IMR-90 (cell line): ENCODE measurements around the gene TEX2. TPM values are rescaled to one million over a fixed set of nuclear protein-coding genes. Genes with fewer than 3 reads are reported as not detected.

Experiments used
- ATAC-seq: fragments of 200-7000 bp; cut with Tn5 transposase; 2 replicates; pipeline ENCODE4 v1.9.1; 2020; ENCODE audit warnings: low read depth, mild to moderate bottlenecking, moderate library complexity
- BruUV-seq: library from RNA; stranded (reverse); fragments of 400-500 nt; replicated peaks from 2 replicates; lab custom pipeline; 2021; lab: Mats Ljungman, UMichigan
- CTCF ChIA-PET: fragments of 300-600 bp; formaldehyde crosslinking; extraction: SDS; loops from one replicate; lab custom pipeline; 2021; ENCODE audit warnings: antibody characterized with exemption; lab: Yijun Ruan, JAX
- POLR2A ChIA-PET: fragments of 300-600 bp; sonication (Branson Sonifier 250); formaldehyde crosslinking; loops from one replicate; lab custom pipeline; 2022; ENCODE audit warnings: antibody characterized with exemption; ENCODE audit not compliant: unreplicated experiment; lab: Charles Lee
- DNase-seq: peaks from one replicate; pipeline ENCODE4 v3.0.0; 2013
- H2AFZ ChIP-seq: replicated peaks from 2 replicates; pipeline ENCODE3; 2013; ENCODE audit warnings: low read length, mild to moderate bottlenecking; ENCODE audit not compliant: poor library complexity
- H2AK5ac ChIP-seq: 2 replicates; pipeline ENCODE4 v1.6.1; 2013; ENCODE audit warnings: low read depth, low read length, inconsistent platforms
- H2AK9ac ChIP-seq: replicated peaks from 2 replicates; pipeline ENCODE3; 2013; ENCODE audit warnings: mild to moderate bottlenecking, low read depth, low read length, moderate library complexity; ENCODE audit not compliant: poor library complexity
- H2BK120ac ChIP-seq: 2 replicates; pipeline ENCODE4 v1.6.1; 2013; ENCODE audit warnings: low read depth, low read length, inconsistent platforms
- H2BK15ac ChIP-seq: 3 replicates; pipeline ENCODE4 v1.6.1; 2013; ENCODE audit warnings: low read depth, low read length, inconsistent platforms
- H2BK20ac ChIP-seq: 2 replicates; pipeline ENCODE4 v1.6.1; 2013; ENCODE audit warnings: low read depth, mild to moderate bottlenecking, inconsistent platforms, low read length, moderate library complexity
- H2BK5ac ChIP-seq: 2 replicates; pipeline ENCODE4 v1.6.1; 2013; ENCODE audit warnings: mild to moderate bottlenecking, low read depth, low read length, inconsistent platforms; ENCODE audit not compliant: poor library complexity, severe bottlenecking
- H3K14ac ChIP-seq: replicated peaks from 2 replicates; pipeline ENCODE4 v1.6.1; 2013; ENCODE audit warnings: low read depth, low read length, inconsistent platforms
- H3K18ac ChIP-seq: 2 replicates; pipeline ENCODE4 v1.6.1; 2013; ENCODE audit warnings: low read depth, low read length, control low read depth
- H3K23ac ChIP-seq: 2 replicates; pipeline ENCODE4 v1.6.1; 2013; ENCODE audit warnings: low read depth, low read length, inconsistent platforms
- H3K27ac ChIP-seq: 2 replicates; pipeline ENCODE4 v1.5.1; 2013; ENCODE audit warnings: mild to moderate bottlenecking, control low read depth, low read length; ENCODE audit not compliant: insufficient read depth
- H3K27me3 ChIP-seq: 2 replicates; pipeline ENCODE4 v1.6.1; 2013; ENCODE audit warnings: low read length; ENCODE audit not compliant: control insufficient read depth, insufficient read depth
- H3K36me3 ChIP-seq: 2 replicates; pipeline ENCODE4 v1.6.1; 2013; ENCODE audit warnings: low read length, mixed read lengths; ENCODE audit not compliant: control insufficient read depth, insufficient read depth
- H3K4ac ChIP-seq: 2 replicates; pipeline ENCODE4 v1.6.1; 2013; ENCODE audit warnings: low read depth, low read length, inconsistent platforms
- H3K4me1 ChIP-seq: 2 replicates; pipeline ENCODE4 v1.6.1; 2013; ENCODE audit warnings: low read length, mixed read lengths; ENCODE audit not compliant: control insufficient read depth, insufficient read depth
- H3K4me2 ChIP-seq: 2 replicates; pipeline ENCODE4 v1.6.1; 2013; ENCODE audit warnings: low read depth, mild to moderate bottlenecking, control low read depth, low read length, moderate library complexity
- H3K4me3 ChIP-seq: 2 replicates; pipeline ENCODE4 v1.5.1; 2013; ENCODE audit warnings: low read depth, mild to moderate bottlenecking, control low read depth, low read length, moderate library complexity; ENCODE audit not compliant: insufficient read depth
- H3K56ac ChIP-seq: 2 replicates; pipeline ENCODE4 v1.6.1; 2013; ENCODE audit warnings: low read length, inconsistent platforms; ENCODE audit not compliant: insufficient read depth; ENCODE audit errors: extremely low read depth
- H3K79me1 ChIP-seq, 2 experiments: 2 replicates each; pipeline ENCODE4 v1.6.1; 2013; ENCODE audit warnings: low read length in 2 of 2, inconsistent platforms in 1 of 2, low read depth in 1 of 2
- H3K9ac ChIP-seq: 2 replicates; pipeline ENCODE4 v1.6.1; 2013; ENCODE audit warnings: low read depth, low read length, control low read depth
- H3K9me1 ChIP-seq: 2 replicates; pipeline ENCODE4 v1.6.1; 2013; ENCODE audit warnings: low read length, inconsistent platforms; ENCODE audit not compliant: insufficient read depth
- H3K9me3 ChIP-seq: 2 replicates; pipeline ENCODE4 v1.6.1; 2013; ENCODE audit warnings: low read length; ENCODE audit not compliant: control insufficient read depth, insufficient read depth
- H4K20me1 ChIP-seq: 2 replicates; pipeline ENCODE4 v1.6.1; 2013; ENCODE audit warnings: low read length, inconsistent platforms; ENCODE audit not compliant: insufficient read depth
- H4K5ac ChIP-seq: 2 replicates; pipeline ENCODE4 v1.6.1; 2013; ENCODE audit warnings: mild to moderate bottlenecking, low read depth, low read length, control low read depth
- H4K8ac ChIP-seq, 2 experiments: 2 replicates each; pipeline ENCODE4 v1.6.1; 2013; ENCODE audit warnings: low read depth in 2 of 2, low read length in 2 of 2, control low read depth in 1 of 2, inconsistent platforms in 1 of 2
- H4K91ac ChIP-seq: 2 replicates; pipeline ENCODE4 v1.6.1; 2013; ENCODE audit warnings: low read depth, low read length, inconsistent platforms; ENCODE audit not compliant: insufficient read depth
- MXI1 ChIP-seq: IDR thresholded peaks from 2 replicates; pipeline ENCODE4 v1.6.1; 2012; ENCODE audit warnings: low read depth, mild to moderate bottlenecking, low read length, moderate library complexity, borderline replicate concordance
- RAD21 ChIP-seq: IDR thresholded peaks from 2 replicates; pipeline ENCODE4 v1.6.1; 2012; ENCODE audit warnings: low read length, improper control_type of control experiment
- RFX5 ChIP-seq: IDR thresholded peaks from 2 replicates; pipeline ENCODE4 v1.8.0; 2012; ENCODE audit warnings: low read depth, mild to moderate bottlenecking, low read length, moderate library complexity
- SMC3 ChIP-seq: fragments of 150-350 bp; IDR thresholded peaks from 2 replicates; pipeline ENCODE4 v1.6.1; 2016; ENCODE audit warnings: low read depth, mild to moderate bottlenecking, antibody characterized with exemption, low read length, moderate library complexity
- WGBS, 2 experiments: methylation state at CpG; one replicate each; pipeline versions ENCODE4 v1.1.5 to v1.1.7; 2013; ENCODE audit warnings: missing lambda C conversion rate in 2 of 2; ENCODE audit not compliant: insufficient read length in 1 of 2; ENCODE audit errors: extremely low coverage in 2 of 2; 5-methylcytosine and 5-hydroxymethylcytosine counted together
- dilution Hi-C: fragments of 300-500 bp; cut with HindIII; formaldehyde crosslinking; loops from one replicate; pipeline ENCODE4 v1.14.3; 2018; ENCODE audit warnings: low sequenced_read_pairs; ENCODE audit not compliant: unreplicated experiment
- in situ Hi-C: fragments of 300-500 bp; cut with MboI; formaldehyde crosslinking; loops from 3 replicates; pipeline ENCODE4 v1.14.3; 2019; ENCODE audit warnings: low sequenced_read_pairs, inconsistent platforms, mixed read lengths
- intact Hi-C: fragments of 100-400 bp; cut with micrococcal nuclease; formaldehyde crosslinking; loops from 2 replicates; pipeline ENCODE4 v1.10.0; 2022
- polyA plus RNA-seq, 3 experiments: library from polyadenylated mRNA; depleted of rRNA; stranded (reverse); fragments of >200 nt; gene quantifications; 2 replicates each; pipeline ENCODE4 v1.2.3, GENCODE V29; 2012; ENCODE audit warnings: low replicate concordance in 1 of 3
- total RNA-seq: library from RNA; depleted of rRNA; stranded (reverse); fragments of >200 nt; gene quantifications from 2 replicates; pipeline ENCODE4 v1.2.3, GENCODE V29; 2012
- TF ChIP-seq, protein P1 (sequence below): fragments of 150-350 bp; IDR thresholded peaks from 2 replicates; pipeline ENCODE4 v1.6.1; 2017; ENCODE audit warnings: mild to moderate bottlenecking, antibody characterized with exemption, low read length, low read depth

Gene TEX2
- total and polyA plus RNA-seq, 2 of the 4 experiments (the other 2 are of a cell fraction) = 18.2 to 21.9 TPM

DNA sequence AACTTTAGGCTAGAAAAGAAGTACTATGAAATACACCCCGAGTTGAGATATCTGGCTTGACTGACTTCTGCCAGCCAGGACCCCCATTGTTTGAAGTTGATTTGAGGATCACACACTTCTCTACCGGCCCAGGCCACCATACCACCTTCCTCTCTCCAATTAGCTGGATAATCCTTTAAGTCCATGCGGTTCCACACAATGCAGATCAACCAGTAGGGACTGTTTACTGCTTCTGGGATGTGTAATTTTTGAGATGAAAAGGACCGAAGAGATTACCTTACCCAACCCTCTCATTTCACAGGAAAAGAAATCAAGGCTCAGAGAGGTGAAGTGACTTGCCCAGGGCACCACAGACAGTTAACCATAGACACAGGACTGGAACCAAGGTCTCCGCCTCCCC is 153.7 kb downstream of the TEX2 start:
- POLR2A ChIA-PET = no interaction called here

More for the DNA sequence above, 153.7 kb downstream of the TEX2 start:
- no peaks in the 10 kb centered on the region for H3K27me3 ChIP-seq
- H4K8ac ChIP-seq = no peak overlapping the region
- H3K4me2 ChIP-seq = no peak overlapping the region
- H3K9ac ChIP-seq = no peak overlapping the region
- no peak overlapping the region for H2BK20ac ChIP-seq
- CTCF ChIA-PET = interaction anchor here (0.9 kb wide), 1 partner anchor 30 kb away, joined by 3 read pairs; no protein-coding TSS in a partner anchor
- H3K56ac ChIP-seq = no peak overlapping the region
- H2AK9ac ChIP-seq = no peak overlapping the region
- ATAC-seq (no peak), DNase-seq (no peak)
- no peak overlapping the region for H3K4ac ChIP-seq
- no CpG with 5 or more reads among the region's 5 CpGs for WGBS, 2 experiments
- H4K20me1 ChIP-seq = no peaks in the 10 kb centered on the region
- no peak overlapping the region for H3K14ac ChIP-seq
- in situ Hi-C loops = no loop called here
- H3K23ac ChIP-seq = no peak overlapping the region
- no peaks in the 10 kb centered on the region for H3K9me3 ChIP-seq
- no peak overlapping the region for H2AK5ac ChIP-seq
- H3K36me3 ChIP-seq = no peaks in the 10 kb centered on the region
- TF ChIP-seq RAD21 = no peak
- no peak for TF ChIP-seq SMC3
- no peak for TF ChIP-seq RFX5
- TF ChIP-seq, protein P1, sequence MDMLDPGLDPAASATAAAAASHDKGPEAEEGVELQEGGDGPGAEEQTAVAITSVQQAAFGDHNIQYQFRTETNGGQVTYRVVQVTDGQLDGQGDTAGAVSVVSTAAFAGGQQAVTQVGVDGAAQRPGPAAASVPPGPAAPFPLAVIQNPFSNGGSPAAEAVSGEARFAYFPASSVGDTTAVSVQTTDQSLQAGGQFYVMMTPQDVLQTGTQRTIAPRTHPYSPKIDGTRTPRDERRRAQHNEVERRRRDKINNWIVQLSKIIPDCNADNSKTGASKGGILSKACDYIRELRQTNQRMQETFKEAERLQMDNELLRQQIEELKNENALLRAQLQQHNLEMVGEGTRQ = no peak
- no peak for TF ChIP-seq MXI1
- no peak overlapping the region for H2AFZ ChIP-seq
- H3K18ac ChIP-seq = no peak overlapping the region
- no peak overlapping the region for H4K91ac ChIP-seq
- H4K5ac ChIP-seq = no peak overlapping the region
- H3K4me3 ChIP-seq = no peak overlapping the region
- intact Hi-C loops = no loop called here
- H3K27ac ChIP-seq = no peak overlapping the region
- peaks cover 31 to 39% of the 10 kb centered on the region in 2 experiments for H3K79me1 ChIP-seq
- H2BK120ac ChIP-seq = no peak overlapping the region
- peaks cover 6% of the 10 kb centered on the region for H3K9me1 ChIP-seq
- H3K4me1 ChIP-seq = peaks cover 2% of the 10 kb centered on the region; the same call in 1 of the 2 replicates
- H2BK5ac ChIP-seq = no peak overlapping the region
- H2BK15ac ChIP-seq = no peak overlapping the region
- no TSS peak for BruUV-seq
- dilution Hi-C loops = no loop called here
